Activated CD4-positive, alpha-beta T cell treated with anti-CD3 and anti-CD28 coated beads, Interleukin-2, Interleukin-4, amounts not matched to agents 100 ng/mL and 50 ng/mL, durations not matched to agents 16 hours and 8 hours (primary cell): ENCODE measurements around the gene GPR78.

Experiments used
- DNase-seq: peaks from one replicate; pipeline ENCODE4 v3.0.0-alpha.2; 2020; ENCODE audit warnings: low spot score

The GPR78 gene

GRCh38 chr4:8600266-8600665, 20.1 kb downstream of the GPR78 start:
- DNase-seq = no peak

DNA sequence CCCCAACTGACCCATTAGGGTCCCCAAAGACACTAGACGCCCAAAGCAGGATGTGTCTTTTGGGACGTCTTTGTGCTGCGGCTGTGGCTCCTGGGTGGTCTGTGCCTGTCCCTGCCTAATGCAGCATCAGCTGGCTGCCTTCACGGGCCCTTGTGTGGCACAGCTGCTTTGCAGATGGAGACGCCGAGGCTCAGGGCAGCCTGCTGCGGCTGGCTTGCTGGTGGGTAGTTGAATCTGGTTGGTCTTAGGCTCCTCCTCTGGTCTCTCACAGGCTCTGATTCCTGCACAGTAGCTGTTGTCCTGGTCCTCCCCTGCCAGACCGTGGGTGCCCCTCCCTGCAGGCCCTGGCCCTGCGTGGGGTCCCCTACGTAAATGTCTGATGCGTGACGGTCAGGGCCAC, 20.5 kb downstream of the GPR78 start:
- DNase-seq = no peak

DNA sequence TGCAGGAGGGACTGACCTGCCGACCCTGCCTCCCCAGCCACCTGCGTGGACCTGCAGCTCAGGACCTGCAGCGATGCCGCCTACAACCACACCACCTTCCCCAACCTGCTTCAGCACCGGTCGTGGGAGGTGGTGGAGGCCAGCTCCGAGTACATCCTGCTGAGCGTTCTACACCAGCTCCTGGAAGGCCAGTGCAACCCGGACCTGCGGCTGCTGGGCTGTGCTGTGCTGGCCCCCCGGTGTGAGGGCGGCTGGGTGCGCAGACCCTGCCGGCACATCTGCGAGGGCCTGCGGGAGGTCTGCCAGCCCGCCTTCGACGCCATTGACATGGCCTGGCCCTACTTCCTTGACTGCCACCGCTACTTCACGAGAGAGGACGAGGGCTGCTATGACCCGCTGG, 20.9 kb downstream of the GPR78 start:
- DNase-seq = no peak

- no peak for DNase-seq
Measured at GRCh38 chr4:8601556-8601955, 21.4 kb downstream of the GPR78 start.

DNA sequence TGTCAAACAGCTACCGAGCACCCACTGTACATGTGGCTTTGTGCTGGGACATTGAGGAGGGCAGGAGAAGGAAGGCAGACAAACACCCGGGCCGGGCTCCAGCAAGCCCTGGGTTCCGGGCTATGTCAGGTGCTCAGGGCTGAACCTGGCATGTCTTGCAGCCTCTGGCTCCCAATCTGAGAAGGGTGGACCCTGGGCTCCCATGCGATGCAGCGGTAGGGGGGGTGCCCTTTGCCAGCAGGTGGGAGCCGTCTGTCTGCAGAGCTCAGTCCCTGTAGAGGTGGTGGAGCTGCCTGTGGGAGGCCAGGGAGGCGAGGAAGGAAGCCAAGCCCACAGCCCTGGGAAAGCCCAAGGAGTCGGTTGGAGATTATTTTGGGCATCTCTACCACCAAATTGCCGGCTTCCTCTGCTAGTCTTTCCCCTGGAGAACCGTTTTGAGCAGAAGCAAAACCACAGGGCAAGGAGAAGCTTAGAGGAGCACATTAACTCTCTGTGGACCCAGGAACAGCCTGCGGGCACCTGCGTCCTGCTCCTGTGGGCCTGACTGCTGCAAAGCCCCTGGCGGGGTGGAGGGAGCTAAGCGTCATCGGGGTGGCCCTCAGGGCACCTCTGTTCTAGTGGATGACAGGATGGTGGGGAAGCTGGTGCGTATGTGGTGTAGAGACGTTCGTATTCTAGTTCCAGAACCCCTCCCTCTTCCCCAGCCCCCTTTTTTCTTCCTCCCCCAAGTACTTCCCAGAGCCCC, 22.7 kb downstream of the GPR78 start:
- no peak for DNase-seq

- no peak for DNase-seq
Measured at GRCh38 chr4:8603931-8604330, 23.7 kb downstream of the GPR78 start.

GRCh38 chr4:8605289-8605688, 25.1 kb downstream of the GPR78 start:
- DNase-seq = no peak

GRCh38 chr4:8606476-8606875, 26.3 kb downstream of the GPR78 start:
- DNase-seq = no peak

DNA sequence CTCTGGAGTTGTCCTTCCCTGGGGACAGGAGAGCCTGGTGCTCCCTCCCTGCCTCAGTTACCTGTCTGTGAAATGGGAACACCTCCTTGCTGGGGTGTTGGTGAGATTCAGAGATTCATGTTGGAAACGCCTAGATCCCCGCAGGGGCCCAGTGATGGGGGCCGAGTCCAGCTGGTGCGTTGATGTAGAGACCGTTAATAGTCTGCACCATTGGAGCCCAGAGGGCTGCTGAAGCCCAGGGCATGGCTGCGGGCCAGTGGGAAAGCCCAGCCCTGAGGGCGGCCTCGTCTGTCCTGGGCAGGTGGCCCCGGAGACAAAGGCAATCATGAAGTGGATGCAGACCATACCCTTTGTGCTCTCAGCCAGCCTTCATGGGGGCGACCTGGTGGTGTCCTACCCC, 26.8 kb downstream of the GPR78 start:
- no peak for DNase-seq

- peak; percentile 32 for DNase-seq
Measured at GRCh38 chr4:8607603-8608481, 27.6 kb downstream of the GPR78 start.

DNA sequence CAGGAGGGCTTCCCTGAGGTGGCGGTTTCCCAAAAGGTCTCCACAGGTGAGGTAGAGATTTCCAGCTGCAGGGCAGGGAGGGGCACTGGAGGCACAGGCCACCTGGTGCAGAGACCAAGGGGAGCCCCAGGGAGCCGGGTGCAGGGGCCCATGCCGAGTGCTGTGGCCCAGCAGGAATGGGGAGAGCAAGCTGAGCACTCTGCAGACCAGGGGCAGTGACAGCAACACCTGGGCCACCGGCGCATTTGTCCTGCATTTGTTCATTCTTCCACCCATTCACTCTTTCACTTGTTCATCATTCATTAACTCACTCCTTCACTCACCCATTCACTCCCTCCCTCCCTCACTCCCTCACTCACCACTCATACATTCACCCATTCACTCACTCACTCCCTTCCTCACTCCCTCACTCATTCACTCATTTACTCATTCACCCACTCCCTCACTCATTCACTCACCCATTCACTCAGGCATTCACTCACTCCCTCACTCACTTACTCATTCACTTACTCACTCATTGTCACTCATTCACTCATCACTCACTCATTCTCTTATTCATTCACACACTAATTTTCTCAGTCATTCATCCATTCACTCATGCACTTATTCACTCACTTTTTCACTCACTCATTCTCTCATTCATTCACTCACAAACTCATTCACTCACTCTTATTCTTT, 28.7 kb downstream of the GPR78 start:
- DNase-seq = no peak

- no peak for DNase-seq
Measured at GRCh38 chr4:8609406-8609805, 29.2 kb downstream of the GPR78 start.

DNA sequence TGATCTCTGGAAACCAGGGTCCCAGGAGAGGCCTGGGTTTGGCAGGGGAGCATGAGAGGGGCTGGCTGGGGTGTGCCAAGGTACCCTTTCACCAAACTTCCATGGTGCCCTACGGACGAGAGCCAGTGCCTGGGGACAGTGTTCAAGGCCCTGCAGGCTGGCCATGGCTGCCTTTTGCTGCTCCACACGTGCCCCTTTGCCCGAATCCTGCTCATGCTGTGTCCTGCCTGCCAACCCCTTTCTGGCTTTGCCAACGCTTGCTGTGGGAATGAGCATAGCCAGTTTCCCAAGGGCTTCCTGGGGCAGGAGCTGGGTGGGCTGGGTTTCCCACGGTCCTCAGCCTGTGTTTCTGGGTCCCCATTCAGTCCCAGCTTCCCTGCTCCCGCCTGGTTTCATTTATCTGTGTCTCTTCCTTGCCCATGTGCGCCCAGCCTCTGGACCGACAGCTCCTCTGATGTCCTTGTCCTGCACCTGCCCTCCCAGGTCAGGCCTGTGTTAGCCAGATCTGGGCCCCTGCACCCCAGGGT, 29.7 kb downstream of the GPR78 start:
- DNase-seq = no peak

GRCh38 chr4:8610858-8611616, 30.8 kb downstream of the GPR78 start:
- no peak for DNase-seq

DNA sequence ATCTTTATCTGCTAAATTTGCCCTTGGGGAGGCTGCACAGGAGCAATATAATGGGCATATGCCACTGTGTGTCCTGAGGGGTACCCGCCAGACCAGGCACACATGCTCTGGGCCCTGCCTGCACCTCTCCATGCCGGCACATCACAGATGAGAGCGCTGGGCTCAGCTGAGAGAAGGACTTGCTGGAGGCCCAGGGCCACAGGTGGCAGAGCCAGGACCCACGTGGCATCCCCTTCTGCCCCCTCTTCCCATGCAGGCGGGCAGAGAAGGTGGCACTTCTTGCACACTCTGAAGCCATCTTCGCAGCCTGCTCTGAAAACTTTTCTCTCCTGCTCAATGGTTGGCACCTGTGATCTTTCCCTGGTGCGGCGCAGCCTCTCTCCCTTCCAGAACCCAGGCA, 32.5 kb downstream of the GPR78 start:
- DNase-seq = no peak

DNA sequence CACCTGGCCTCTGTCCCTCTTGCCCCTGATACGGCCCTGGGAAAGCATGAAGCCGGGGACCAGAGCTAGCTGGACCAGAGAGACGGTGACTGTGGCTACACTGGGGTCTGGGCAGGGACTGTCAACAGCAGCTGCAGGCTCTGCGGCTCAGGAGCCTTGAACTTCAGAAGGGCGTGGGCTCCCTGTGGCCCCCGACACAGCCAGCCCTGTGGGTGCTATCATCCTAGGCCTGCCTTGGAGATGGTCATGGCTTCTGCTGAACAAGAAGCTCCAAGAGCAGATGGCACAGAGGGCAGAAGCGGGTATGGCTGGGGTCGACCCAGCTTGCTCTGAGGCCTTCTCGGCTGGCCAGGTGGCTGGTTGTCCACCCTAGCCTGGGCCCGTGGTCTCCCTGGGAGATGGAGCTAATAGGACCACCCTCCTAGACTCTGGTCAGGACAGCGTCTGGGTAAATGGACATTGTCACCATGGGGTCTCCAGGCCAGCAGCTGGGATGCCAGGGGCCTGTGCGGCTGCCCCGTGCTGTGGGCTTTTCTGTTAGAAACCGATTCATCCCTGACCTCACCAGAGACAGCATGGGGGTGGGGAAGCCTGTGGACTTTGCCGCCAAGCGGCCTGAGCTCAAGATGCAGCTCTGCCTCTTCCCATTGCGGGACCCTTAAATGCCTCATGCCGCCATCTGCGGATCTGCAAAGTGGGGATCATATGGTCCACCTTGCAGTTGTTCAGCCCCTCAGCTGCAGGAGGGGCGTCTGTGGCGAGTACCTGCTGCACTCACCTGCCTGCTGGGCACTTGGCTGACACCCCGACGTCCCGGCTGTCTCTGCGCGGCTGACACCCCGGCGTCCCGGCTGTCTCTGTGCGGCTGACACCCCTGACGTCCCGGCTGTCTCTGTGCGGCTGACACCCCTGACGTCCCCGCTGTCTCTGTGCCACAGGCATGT, 33.5 kb downstream of the GPR78 start:
- DNase-seq = no peak

- DNase-seq = no peak
Measured at GRCh38 chr4:8614365-8615193, 34.4 kb downstream of the GPR78 start.

GRCh38 chr4:8615366-8615765, 35.2 kb downstream of the GPR78 start:
- no peak for DNase-seq

GRCh38 chr4:8615921-8616787, 36.0 kb downstream of the GPR78 start:
- DNase-seq = no peak
